HEK293T (cell line): Measurements from ENCODE around the gene ST8SIA6.
"Not testable (repeated sequence)": the region's sequence is repeated elsewhere in the genome, so short reads cannot be mapped to it uniquely, and the experiment has no call there.

Source experiments
- CTCF ChIA-PET: fragments of 350-600 bp; formaldehyde crosslinking; extraction: SDS; loops from one replicate; lab custom pipeline; 2021; ENCODE audit warnings: antibody characterized with exemption, inconsistent platforms; lab: Yijun Ruan, JAX
- POLR2A ChIA-PET: fragments of 350-600 bp; formaldehyde crosslinking; extraction: SDS; loops from one replicate; lab custom pipeline; 2020; ENCODE audit warnings: antibody characterized with exemption, inconsistent platforms; lab: Yijun Ruan, JAX
- DNase-seq: peaks from one replicate; pipeline ENCODE4 v3.0.0; 2012; ENCODE audit warnings: mixed read lengths; ENCODE audit errors: extremely low spot score
- ARNT ChIP-seq: fragments of 450-650 bp; IDR thresholded peaks from 2 replicates; pipeline ENCODE4 v1.6.1; 2017; ENCODE audit warnings: mild to moderate bottlenecking
- BHLHE40 ChIP-seq: fragments of 450-650 bp; IDR thresholded peaks from 2 replicates; pipeline ENCODE4 v1.6.1; 2016; ENCODE audit warnings: mild to moderate bottlenecking, moderate library complexity, borderline replicate concordance
- CTBP1 ChIP-seq: fragments of 450-650 bp; IDR thresholded peaks from 2 replicates; pipeline ENCODE4 v1.6.1; 2016; ENCODE audit warnings: borderline replicate concordance
- ELF4 ChIP-seq: fragments of 450-650 bp; IDR thresholded peaks from 2 replicates; pipeline ENCODE4 v1.6.1; 2017; ENCODE audit warnings: antibody characterized with exemption
- FOXA1 ChIP-seq: fragments of 450-650 bp; IDR thresholded peaks from 2 replicates; pipeline ENCODE4 v1.6.1; 2016; ENCODE audit warnings: mild to moderate bottlenecking
- FOXK2 ChIP-seq: fragments of 450-650 bp; IDR thresholded peaks from 2 replicates; pipeline ENCODE4 v1.6.1; 2016; ENCODE audit warnings: mild to moderate bottlenecking
- FOXM1 ChIP-seq: fragments of 450-650 bp; IDR thresholded peaks from 2 replicates; pipeline ENCODE4 v1.6.1; 2017; ENCODE audit warnings: mild to moderate bottlenecking, borderline replicate concordance
- HDGF ChIP-seq: fragments of 450-650 bp; IDR thresholded peaks from 2 replicates; pipeline ENCODE4 v1.6.1; 2017; ENCODE audit warnings: antibody characterized with exemption, borderline replicate concordance
- L3MBTL2 ChIP-seq: fragments of 450-650 bp; conservative IDR thresholded peaks from 2 replicates; pipeline ENCODE4 v1.6.1; 2016; ENCODE audit warnings: mild to moderate bottlenecking
- LEF1 ChIP-seq: fragments of 450-650 bp; IDR thresholded peaks from 2 replicates; pipeline ENCODE4 v1.6.1; 2017; ENCODE audit warnings: mild to moderate bottlenecking, borderline replicate concordance
- NFRKB ChIP-seq: fragments of 450-650 bp; IDR thresholded peaks from 2 replicates; pipeline ENCODE4 v1.6.1; 2016; ENCODE audit warnings: mild to moderate bottlenecking, moderate library complexity
- SP1 ChIP-seq: fragments of 450-650 bp; IDR thresholded peaks from 2 replicates; pipeline ENCODE4 v1.6.1; 2017
- SUZ12 ChIP-seq: fragments of 450-650 bp; IDR thresholded peaks from 2 replicates; pipeline ENCODE4 v1.6.1; 2016; ENCODE audit warnings: mild to moderate bottlenecking
- TARDBP ChIP-seq: fragments of 450-650 bp; IDR thresholded peaks from 2 replicates; pipeline ENCODE4 v1.6.1; 2016
- ZNF384 ChIP-seq: fragments of 450-650 bp; IDR thresholded peaks from 2 replicates; pipeline ENCODE4 v1.6.1; 2016
- TF ChIP-seq, protein P1 (sequence below): fragments of 450-650 bp; IDR thresholded peaks from 2 replicates; pipeline ENCODE4 v1.6.1; 2016

ST8SIA6 gene, protein sequence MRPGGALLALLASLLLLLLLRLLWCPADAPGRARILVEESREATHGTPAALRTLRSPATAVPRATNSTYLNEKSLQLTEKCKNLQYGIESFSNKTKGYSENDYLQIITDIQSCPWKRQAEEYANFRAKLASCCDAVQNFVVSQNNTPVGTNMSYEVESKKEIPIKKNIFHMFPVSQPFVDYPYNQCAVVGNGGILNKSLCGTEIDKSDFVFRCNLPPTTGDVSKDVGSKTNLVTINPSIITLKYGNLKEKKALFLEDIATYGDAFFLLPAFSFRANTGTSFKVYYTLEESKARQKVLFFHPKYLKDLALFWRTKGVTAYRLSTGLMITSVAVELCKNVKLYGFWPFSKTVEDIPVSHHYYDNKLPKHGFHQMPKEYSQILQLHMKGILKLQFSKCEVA

DNA sequence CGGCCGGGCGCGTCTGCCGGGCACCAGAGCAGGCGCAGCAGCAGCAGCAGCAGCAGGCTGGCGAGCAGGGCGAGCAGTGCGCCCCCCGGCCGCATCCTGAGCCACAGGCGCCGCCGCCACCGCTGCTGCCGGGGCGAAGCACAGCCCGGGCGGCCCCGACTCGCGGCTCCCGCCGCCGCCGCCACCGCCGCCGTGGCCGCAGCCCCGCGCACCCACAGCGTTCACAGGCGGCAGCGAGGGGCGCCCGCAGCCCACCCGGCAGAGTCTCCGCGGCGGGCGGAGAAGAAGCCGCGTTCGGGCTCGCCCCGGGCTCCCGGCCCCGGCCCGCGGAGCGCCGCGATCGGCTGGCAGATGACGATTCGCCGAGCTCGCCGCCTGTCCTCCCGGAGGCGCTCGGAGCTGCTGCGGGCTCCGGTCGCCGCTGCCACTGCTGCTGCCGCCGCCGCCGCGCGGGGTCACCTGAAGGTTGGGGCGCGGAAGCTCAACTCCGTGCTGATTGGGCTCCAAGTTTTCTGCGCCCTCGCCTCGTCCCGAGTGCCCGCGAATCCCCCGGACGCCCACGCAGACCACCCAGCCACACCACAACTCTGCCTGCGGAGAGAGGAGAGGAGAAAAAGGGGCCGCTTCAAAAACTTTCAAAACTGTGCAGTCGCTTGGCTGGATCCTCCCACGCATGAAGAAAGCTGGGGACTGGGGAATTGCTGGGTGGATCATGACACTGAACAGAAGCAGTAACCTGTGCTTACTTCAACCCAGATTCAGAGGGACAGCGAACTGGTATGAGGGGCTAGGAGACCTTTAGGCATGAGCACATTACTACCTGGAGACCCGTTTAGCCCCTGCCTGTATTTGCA lies at the start of gene ST8SIA6:
ST8SIA6 (minus strand) TSS at position 435 of the 854 bp plus-strand sequence; CDS start at position 95, 340 bp downstream.
- no peak for TF ChIP-seq HDGF
- TF ChIP-seq, protein P1, sequence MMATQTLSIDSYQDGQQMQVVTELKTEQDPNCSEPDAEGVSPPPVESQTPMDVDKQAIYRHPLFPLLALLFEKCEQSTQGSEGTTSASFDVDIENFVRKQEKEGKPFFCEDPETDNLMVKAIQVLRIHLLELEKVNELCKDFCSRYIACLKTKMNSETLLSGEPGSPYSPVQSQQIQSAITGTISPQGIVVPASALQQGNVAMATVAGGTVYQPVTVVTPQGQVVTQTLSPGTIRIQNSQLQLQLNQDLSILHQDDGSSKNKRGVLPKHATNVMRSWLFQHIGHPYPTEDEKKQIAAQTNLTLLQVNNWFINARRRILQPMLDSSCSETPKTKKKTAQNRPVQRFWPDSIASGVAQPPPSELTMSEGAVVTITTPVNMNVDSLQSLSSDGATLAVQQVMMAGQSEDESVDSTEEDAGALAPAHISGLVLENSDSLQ, result no peak
- TF ChIP-seq NFRKB, result no peak
- TF ChIP-seq SUZ12, result no peak
- TF ChIP-seq FOXM1, result no peak
- no peak for TF ChIP-seq LEF1
- TF ChIP-seq FOXK2, result no peak
- no peak for TF ChIP-seq SP1
- TF ChIP-seq CTBP1, result no peak
- ChIA-PET CTCF (no interaction called here), POLR2A (interaction anchor here (0.9 to 1.5 kb wide), 5 partner anchors 8 to 637 kb away, joined by 3 to 4 read pairs (median 3); partner anchors contain the start of genes RSU1 and STAM)
- peak; percentile 66 for DNase-seq

DNA sequence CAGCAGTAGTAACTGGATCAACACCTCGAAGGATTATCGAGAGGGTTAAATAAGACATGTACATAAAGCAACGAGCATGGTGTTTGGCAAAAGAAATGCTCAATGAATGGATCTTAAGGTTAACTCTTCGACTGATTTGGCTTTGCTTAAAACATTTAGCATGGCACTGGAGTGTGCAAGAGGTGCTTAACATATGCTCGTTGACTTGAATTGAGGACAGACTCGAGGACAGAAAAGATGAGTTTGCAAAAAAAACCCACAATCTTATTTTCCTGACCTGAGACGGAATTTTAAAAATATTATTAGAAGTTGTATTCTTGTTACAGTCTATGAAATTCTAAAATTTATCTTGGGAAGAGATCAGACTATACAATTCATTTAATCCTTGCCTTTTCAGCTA lies 49.4 kb upstream of the ST8SIA6 start:
- no peak for DNase-seq
- ChIA-PET POLR2A (no interaction called here), CTCF (interaction anchor here (1.3 kb wide), 1 partner anchor 13 kb away, joined by 3 read pairs; no protein-coding TSS in a partner anchor)
- TF ChIP-seq LEF1, result no peak
- TF ChIP-seq NFRKB, result no peak
- TF ChIP-seq L3MBTL2, result no peak
- no peak for TF ChIP-seq CTBP1
- TF ChIP-seq ELF4, result no peak
- TF ChIP-seq TARDBP, result no peak
- no peak for TF ChIP-seq SP1
- TF ChIP-seq FOXA1, result no peak
- no peak for TF ChIP-seq SUZ12
- TF ChIP-seq ZNF384, result no peak
- TF ChIP-seq HDGF, result no peak
- TF ChIP-seq BHLHE40, result no peak
- TF ChIP-seq, protein P1, result no peak
- TF ChIP-seq FOXM1, result no peak

DNA sequence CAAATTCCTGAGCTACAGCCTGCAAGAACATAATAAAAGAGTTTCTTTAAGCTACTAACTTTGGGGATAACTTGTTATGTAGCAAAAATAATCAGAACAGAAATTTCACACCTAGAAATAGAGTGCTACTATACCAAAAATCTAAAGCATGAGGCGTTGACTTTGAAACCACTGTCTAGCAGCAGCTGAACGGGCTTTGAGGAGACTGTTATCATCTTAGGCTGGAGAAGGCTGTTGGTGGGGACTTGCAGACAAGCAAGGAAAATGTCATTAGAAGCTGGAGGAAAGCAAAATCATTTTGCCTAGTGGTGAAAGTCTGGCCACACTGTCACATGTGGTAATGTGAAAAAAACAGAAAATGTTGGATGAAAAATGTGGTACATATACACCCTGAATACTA lies 48.4 kb upstream of the ST8SIA6 start:
- TF ChIP-seq SUZ12, result no peak
- TF ChIP-seq FOXK2, result no peak
- no peak for TF ChIP-seq TARDBP
- ChIA-PET POLR2A (no interaction called here), CTCF (interaction anchor here (1.3 kb wide), 1 partner anchor 12 kb away, joined by 3 read pairs; no protein-coding TSS in a partner anchor)
- no peak for DNase-seq

DNA sequence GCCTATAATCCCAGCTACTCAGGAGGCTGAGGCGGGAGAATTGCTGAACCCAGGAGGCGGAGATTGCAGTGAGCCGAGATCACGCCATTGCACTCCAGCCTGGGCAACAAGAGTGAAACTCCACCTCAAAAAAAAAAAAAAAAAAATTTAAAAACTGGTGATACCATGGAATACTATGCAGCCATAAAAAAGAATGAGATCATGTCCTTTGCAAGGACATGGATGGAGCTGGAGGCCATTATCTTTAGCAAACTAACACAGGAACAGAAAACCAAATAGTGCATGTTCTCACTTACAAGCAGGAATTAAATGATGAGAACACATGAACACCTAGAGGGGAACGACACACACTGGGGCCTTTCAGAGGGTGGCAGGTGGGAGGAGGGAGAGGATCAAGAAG lies 44.6 kb upstream of the ST8SIA6 start:
- POLR2A ChIA-PET, DNase-seq, CTCF ChIA-PET: not testable (repeated sequence)

DNA sequence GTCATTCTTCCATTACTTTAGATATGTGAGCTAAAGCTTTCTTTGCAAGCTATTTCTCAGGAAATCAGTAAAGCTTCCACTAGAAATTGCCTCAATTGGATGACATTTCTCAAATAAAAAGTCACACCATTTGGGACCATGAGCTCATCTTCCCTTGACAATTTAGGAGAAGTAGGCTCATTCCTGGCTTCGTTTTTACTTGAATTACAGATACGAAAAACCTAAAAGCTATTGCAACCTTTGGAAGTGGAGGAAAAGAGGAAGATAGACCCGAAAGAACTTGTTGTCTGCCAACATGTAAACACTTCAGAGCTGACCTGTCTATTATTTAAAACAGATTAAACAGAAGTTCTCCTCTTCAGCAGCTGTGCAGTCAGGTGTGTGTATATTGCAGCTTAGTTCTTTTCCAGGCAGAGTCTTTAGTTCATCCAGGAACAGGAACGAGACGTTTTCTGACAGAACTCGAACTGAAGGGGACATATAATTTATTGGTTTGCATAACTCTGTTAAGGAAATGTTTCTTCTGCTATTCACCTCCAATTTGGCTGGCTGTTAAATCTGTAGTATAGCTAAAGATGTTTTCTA lies 43.1 kb upstream of the ST8SIA6 start:
- DNase-seq, result no peak
- TF ChIP-seq, protein P1, result no peak
- TF ChIP-seq SP1 (no peak), FOXK2 (no peak), L3MBTL2 (no peak)
- ChIA-PET POLR2A (no interaction called here), CTCF (interaction anchor here (0.6 kb wide), 2 partner anchors 107 to 331 kb away, joined by 4 to 10 read pairs; no protein-coding TSS in a partner anchor)

DNA sequence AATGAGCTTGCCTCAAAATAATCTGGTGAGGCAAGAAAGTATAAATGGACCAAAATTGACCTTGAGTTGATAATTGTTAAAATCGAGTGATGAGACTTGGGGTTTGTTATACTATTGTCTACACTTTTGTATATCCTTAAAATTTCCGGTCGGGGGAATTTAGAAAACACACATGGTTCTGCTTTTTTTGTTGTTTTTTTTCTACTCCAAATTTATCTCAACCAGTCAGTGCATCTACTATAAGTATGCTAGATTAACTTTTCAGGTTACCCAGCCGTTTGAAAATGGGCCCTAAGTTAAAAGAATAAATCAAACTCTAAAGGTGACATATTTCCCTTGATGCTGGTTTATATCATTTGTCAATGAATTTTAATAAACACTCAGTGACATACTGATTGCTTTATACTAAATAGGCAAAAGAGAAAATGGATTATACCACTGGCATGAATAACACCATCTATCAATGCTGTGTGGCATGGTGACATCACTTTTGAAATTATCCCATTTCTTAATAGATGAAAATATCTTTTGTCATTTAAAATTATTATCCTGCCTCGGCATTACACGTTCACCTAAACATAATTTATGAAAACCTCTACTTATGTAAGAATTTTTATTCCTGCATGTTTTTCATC lies 40.3 kb upstream of the ST8SIA6 start:
- TF ChIP-seq ELF4, result no peak
- no peak for TF ChIP-seq BHLHE40
- TF ChIP-seq FOXA1, result no peak
- no peak for TF ChIP-seq ARNT
- TF ChIP-seq CTBP1, result no peak
- no peak for TF ChIP-seq NFRKB
- no peak for TF ChIP-seq FOXK2
- no peak for TF ChIP-seq HDGF
- no peak for TF ChIP-seq L3MBTL2
- TF ChIP-seq LEF1, result no peak
- TF ChIP-seq SUZ12, result no peak
- TF ChIP-seq FOXM1, result no peak
- TF ChIP-seq, protein P1, result no peak
- TF ChIP-seq ZNF384, result no peak
- no peak for TF ChIP-seq TARDBP
- TF ChIP-seq SP1, result no peak
- CTCF ChIA-PET, result no interaction called here
- DNase-seq, result no peak
- POLR2A ChIA-PET, result no interaction called here
